A549 (cell line): ENCODE results near the gene LMF1. TPM values are rescaled to one million over a fixed set of nuclear protein-coding genes. Genes with fewer than 3 reads are reported as not detected.
A peak's percentile ranks its signal among the peaks of the same experiment; 100 is the strongest.

Experiments
- ATAC-seq, 2 experiments: fragments of 200-7000 bp in 1 of 2; fragments of >200 bp in 1 of 2; cut with Nextera tagmentation in 1 of 2; cut with Tn5 transposase in 1 of 2; 3 replicates each; pipeline versions ENCODE4 v1.8.0 to v1.9.1; 2018 to 2020; ENCODE audit warnings: mild to moderate bottlenecking in 1 of 2, moderate library complexity in 1 of 2
- CTCF ChIA-PET: fragments of 300-600 bp; sonication (Branson Sonifier 250); formaldehyde crosslinking; extraction: SDS; loops from one replicate; lab custom pipeline; 2021; ENCODE audit warnings: antibody characterized with exemption, inconsistent platforms; lab: Yijun Ruan, JAX
- POLR2A ChIA-PET: fragments of 350-600 bp; formaldehyde crosslinking; extraction: SDS; loops from one replicate; lab custom pipeline; 2021; ENCODE audit warnings: antibody characterized with exemption, inconsistent platforms; lab: Yijun Ruan, JAX
- DNase-seq, 2 experiments: peaks; one replicate each; pipeline versions ENCODE4 v3.0.0 to v3.0.0-alpha.2; 2011 to 2016; ENCODE audit warnings: low read depth in 1 of 2, low spot score in 1 of 2
- FAIRE-seq: peaks from 2 replicates; lab custom pipeline; 2011; peaks lifted over from hg19 to GRCh38; lab: Jason Lieb, UNC
- H3K27ac ChIP-seq, 2 experiments: fragments of >200 bp; sonication (Bioruptor Twin); formaldehyde crosslinking; 3 replicates each; pipeline ENCODE4 v1.5.1; 2016 to 2017
- H3K4me1 ChIP-seq: fragments of >200 bp; sonication (Bioruptor Twin); formaldehyde crosslinking; 3 replicates; pipeline ENCODE4 v1.6.1; 2016
- H3K4me2 ChIP-seq: fragments of >200 bp; sonication (Bioruptor Twin); formaldehyde crosslinking; 3 replicates; pipeline ENCODE4 v1.6.1; 2016
- H3K4me3 ChIP-seq: fragments of >200 bp; sonication (Bioruptor Twin); formaldehyde crosslinking; 3 replicates; pipeline ENCODE4 v1.5.1; 2016
- H3K9me3 ChIP-seq: fragments of >200 bp; sonication (Bioruptor Twin); formaldehyde crosslinking; 3 replicates; pipeline ENCODE4 v1.6.1; 2016
- BCL3 ChIP-seq: fragments of >200 bp; sonication (Bioruptor Twin); formaldehyde crosslinking; IDR thresholded peaks from 3 replicates; pipeline ENCODE4 v1.6.1; 2016
- CHD2 ChIP-seq: fragments of 150-350 bp; IDR thresholded peaks from 2 replicates; pipeline ENCODE4 v1.6.1; 2014; ENCODE audit warnings: low read length; ENCODE audit not compliant: partially characterized antibody
- CHD4 ChIP-seq: fragments of 200-600 bp; sonication (generic); IDR thresholded peaks from 2 replicates; pipeline ENCODE4 v1.6.1; 2016; ENCODE audit warnings: antibody characterized with exemption, mild to moderate bottlenecking, borderline replicate concordance
- EHMT2 ChIP-seq: fragments of 200-600 bp; sonication (generic); IDR thresholded peaks from 2 replicates; pipeline ENCODE4 v1.6.1; 2016; ENCODE audit warnings: antibody characterized with exemption, low read depth, mild to moderate bottlenecking, moderate library complexity
- EP300 ChIP-seq, 2 experiments: fragments of >200 bp; sonication (Bioruptor Twin); formaldehyde crosslinking; IDR thresholded peaks; 2 replicates in 1 of 2; 3 replicates in 1 of 2; pipeline ENCODE4 v1.6.1; 2016 to 2017
- ESRRA ChIP-seq: fragments of 150-350 bp; IDR thresholded peaks from 2 replicates; pipeline ENCODE4 v1.6.1; 2014; ENCODE audit warnings: mild to moderate bottlenecking, low read length, borderline replicate concordance
- FOXS1 ChIP-seq: fragments of 250-450 bp; sonication (Bioruptor Pico); IDR thresholded peaks from 2 replicates; pipeline ENCODE4 v1.5.0; 2020; ENCODE audit warnings: mild to moderate bottlenecking, moderate library complexity
- HDAC2 ChIP-seq: fragments of 200-600 bp; sonication (generic); IDR thresholded peaks from 2 replicates; pipeline ENCODE4 v1.6.1; 2016
- HOXB13 ChIP-seq: fragments of 250-450 bp; sonication (Bioruptor Pico); IDR thresholded peaks from 2 replicates; pipeline ENCODE4 v1.5.0; 2020; ENCODE audit warnings: low read depth, mild to moderate bottlenecking, moderate library complexity
- HOXB5 ChIP-seq: fragments of 250-450 bp; sonication (Bioruptor Pico); IDR thresholded peaks from 2 replicates; pipeline ENCODE4 v1.5.0; 2020; ENCODE audit warnings: mild to moderate bottlenecking, moderate library complexity
- MAFK ChIP-seq: fragments of 450-650 bp; IDR thresholded peaks from 2 replicates; pipeline ENCODE4 v1.6.1; 2014; ENCODE audit not compliant: partially characterized antibody
- NPAS2 ChIP-seq: fragments of 250-450 bp; sonication (Bioruptor Pico); IDR thresholded peaks from 2 replicates; pipeline ENCODE4 v1.8.0; 2022; ENCODE audit warnings: mild to moderate bottlenecking, moderate library complexity, borderline replicate concordance
- POLR2AphosphoS2 ChIP-seq: conservative IDR thresholded peaks from 2 replicates; pipeline ENCODE4 v1.6.1; 2012; ENCODE audit warnings: low read length, improper control_type of control experiment, inconsistent platforms
- RAD21 ChIP-seq, 2 experiments: fragments of >200 bp in 1 of 2; sonication (Bioruptor Twin) in 1 of 2; formaldehyde crosslinking in 1 of 2; IDR thresholded peaks in 1 of 2; conservative IDR thresholded peaks in 1 of 2; 2 replicates in 1 of 2; 3 replicates in 1 of 2; pipeline ENCODE4 v1.6.1; 2012 to 2018; ENCODE audit warnings: inconsistent platforms in 1 of 2
- RARB ChIP-seq: fragments of 250-450 bp; sonication (Bioruptor Pico); IDR thresholded peaks from 2 replicates; pipeline ENCODE4 v1.8.0; 2021; ENCODE audit warnings: mild to moderate bottlenecking, moderate library complexity
- RFX5 ChIP-seq: fragments of 450-650 bp; IDR thresholded peaks from 2 replicates; pipeline ENCODE4 v1.7.1; 2014; ENCODE audit warnings: antibody characterized with exemption, mild to moderate bottlenecking, moderate library complexity
- SMC3 ChIP-seq: fragments of >200 bp; sonication (Bioruptor Twin); formaldehyde crosslinking; IDR thresholded peaks from 3 replicates; pipeline ENCODE4 v1.6.1; 2018; ENCODE audit warnings: inconsistent platforms
- SREBF2 ChIP-seq: fragments of 450-650 bp; IDR thresholded peaks from 2 replicates; pipeline ENCODE4 v1.6.1; 2014; ENCODE audit warnings: mild to moderate bottlenecking, moderate library complexity
- USF2 ChIP-seq: fragments of 450-650 bp; IDR thresholded peaks from 2 replicates; pipeline ENCODE4 v1.6.1; 2014; ENCODE audit warnings: antibody characterized with exemption
- ZSCAN20 ChIP-seq: fragments of 250-450 bp; sonication (Bioruptor Pico); IDR thresholded peaks from 2 replicates; pipeline ENCODE4 v1.8.0; 2022; ENCODE audit warnings: mild to moderate bottlenecking, moderate library complexity
- WGBS: methylation state at CpG from one replicate; pipeline ENCODE4 v1.1.6; 2017; ENCODE audit errors: missing lambda C conversion rate; 5-methylcytosine and 5-hydroxymethylcytosine counted together
- polyA plus RNA-seq, 4 experiments: library from polyadenylated mRNA; depleted of rRNA in 3 of 4; stranded (reverse); fragments of >200 nt; fragmentation: RNase III in 1 of 4; extraction: RNeasy Plus Mini Kit Qiagen cat#74134 plus additional on column Dnase treatment in 1 of 4; gene quantifications; 2 replicates in 3 of 4; 3 replicates in 1 of 4; pipeline ENCODE4 v1.2.3, GENCODE V29; 2011 to 2017
- TF ChIP-seq, protein P1 (sequence below): fragments of >200 bp; sonication (Bioruptor Twin); formaldehyde crosslinking; IDR thresholded peaks from 3 replicates; pipeline ENCODE4 v1.5.1; 2016
- TF ChIP-seq, protein P2 (sequence below): fragments of >200 bp; sonication (Bioruptor Twin); formaldehyde crosslinking; IDR thresholded peaks from 2 replicates; pipeline ENCODE4 v1.6.1; 2016
- TF ChIP-seq, protein P3 (sequence below): fragments of 150-350 bp; IDR thresholded peaks from 2 replicates; pipeline ENCODE4 v1.6.1; 2014; ENCODE audit warnings: low read depth, mild to moderate bottlenecking, low read length

Gene LMF1
- polyA plus RNA-seq, 2 of the 4 experiments (the other 2 are of a cell fraction): 8.8 to 10.9 TPM

- Histone ChIP-seq H3K9me3 (no peaks in the 10 kb centered on the region), H3K4me3 (no peak overlapping the region), H3K27ac (no peak overlapping the region), H3K4me1 (no peaks in the 10 kb centered on the region), H3K4me2 (no peak overlapping the region)
- ATAC-seq (no peak), FAIRE-seq (no peak), DNase-seq (no peak)
- ChIA-PET POLR2A (no interaction called here), CTCF (interaction anchor here (1.3 kb wide), 1 partner anchor 66 kb away, joined by 3 read pairs; no protein-coding TSS in a partner anchor)
- TF ChIP-seq CHD4: no peak
- no peak for TF ChIP-seq CHD2
- TF ChIP-seq MAFK: no peak
- no peak for TF ChIP-seq SMC3
- TF ChIP-seq RARB (CRISPR knock-in tag): no peak
- TF ChIP-seq HOXB13: no peak
- TF ChIP-seq HOXB5 (CRISPR knock-in tag): no peak
- TF ChIP-seq, protein P1, sequence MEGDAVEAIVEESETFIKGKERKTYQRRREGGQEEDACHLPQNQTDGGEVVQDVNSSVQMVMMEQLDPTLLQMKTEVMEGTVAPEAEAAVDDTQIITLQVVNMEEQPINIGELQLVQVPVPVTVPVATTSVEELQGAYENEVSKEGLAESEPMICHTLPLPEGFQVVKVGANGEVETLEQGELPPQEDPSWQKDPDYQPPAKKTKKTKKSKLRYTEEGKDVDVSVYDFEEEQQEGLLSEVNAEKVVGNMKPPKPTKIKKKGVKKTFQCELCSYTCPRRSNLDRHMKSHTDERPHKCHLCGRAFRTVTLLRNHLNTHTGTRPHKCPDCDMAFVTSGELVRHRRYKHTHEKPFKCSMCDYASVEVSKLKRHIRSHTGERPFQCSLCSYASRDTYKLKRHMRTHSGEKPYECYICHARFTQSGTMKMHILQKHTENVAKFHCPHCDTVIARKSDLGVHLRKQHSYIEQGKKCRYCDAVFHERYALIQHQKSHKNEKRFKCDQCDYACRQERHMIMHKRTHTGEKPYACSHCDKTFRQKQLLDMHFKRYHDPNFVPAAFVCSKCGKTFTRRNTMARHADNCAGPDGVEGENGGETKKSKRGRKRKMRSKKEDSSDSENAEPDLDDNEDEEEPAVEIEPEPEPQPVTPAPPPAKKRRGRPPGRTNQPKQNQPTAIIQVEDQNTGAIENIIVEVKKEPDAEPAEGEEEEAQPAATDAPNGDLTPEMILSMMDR: no peak
- WGBS: 61% methylated on average over 9 of the region's 11 CpGs
Measured at GRCh38 chr16:991345-991744, 20.6 kb upstream of the LMF1 start.

- DNase-seq: no peak
- WGBS: 72% methylated on average over 20 of the region's 41 CpGs
- CTCF ChIA-PET: interaction anchor here (1.3 kb wide), 1 partner anchor 67 kb away, joined by 3 read pairs; no protein-coding TSS in a partner anchor
- Histone ChIP-seq H3K9me3 (no peaks in the 10 kb centered on the region), H3K4me2 (no peak overlapping the region), H3K27ac (no peak overlapping the region), H3K4me3 (no peak overlapping the region), H3K4me1 (no peaks in the 10 kb centered on the region)
- no peak for FAIRE-seq
- ATAC-seq: no peak
- TF ChIP-seq POLR2AphosphoS2: no peak
- TF ChIP-seq, protein P2, sequence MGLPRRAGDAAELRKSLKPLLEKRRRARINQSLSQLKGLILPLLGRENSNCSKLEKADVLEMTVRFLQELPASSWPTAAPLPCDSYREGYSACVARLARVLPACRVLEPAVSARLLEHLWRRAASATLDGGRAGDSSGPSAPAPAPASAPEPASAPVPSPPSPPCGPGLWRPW: no peak
- TF ChIP-seq RAD21 (conservative IDR thresholded peaks at IDR 0.05 in 1 of 2, IDR thresholded peaks at IDR 0.05 in 1 of 2): no peak
- TF ChIP-seq SREBF2: no peak
- POLR2A ChIA-PET: no interaction called here
Measured at GRCh38 chr16:990516-991291, 19.9 kb upstream of the LMF1 start.

GRCh38 chr16:989354-989814 is 18.6 kb upstream of the LMF1 start:
- FAIRE-seq (no peak), DNase-seq (no peak), ATAC-seq (peak in 1 of 2 experiments; percentile 29; a peak in 3 of 6 replicates)
- Histone ChIP-seq H3K9me3 (no peaks in the 10 kb centered on the region), H3K4me2 (no peak overlapping the region), H3K4me1 (no peaks in the 10 kb centered on the region), H3K27ac (no peak overlapping the region), H3K4me3 (no peak overlapping the region)
- TF ChIP-seq CHD4 (no peak), ZSCAN20 (CRISPR knock-in tag) (no peak), ESRRA (no peak), EHMT2 (no peak), BCL3 (no peak), RFX5 (no peak), FOXS1 (no peak), USF2 (no peak), HDAC2 (no peak), SREBF2 (no peak), EP300 (IDR thresholded peaks at IDR 0.05) (no peak), HOXB5 (CRISPR knock-in tag) (no peak), NPAS2 (CRISPR knock-in tag) (no peak), RAD21 (conservative IDR thresholded peaks at IDR 0.05 in 1 of 2, IDR thresholded peaks at IDR 0.05 in 1 of 2) (no peak)
- TF ChIP-seq, protein P3, sequence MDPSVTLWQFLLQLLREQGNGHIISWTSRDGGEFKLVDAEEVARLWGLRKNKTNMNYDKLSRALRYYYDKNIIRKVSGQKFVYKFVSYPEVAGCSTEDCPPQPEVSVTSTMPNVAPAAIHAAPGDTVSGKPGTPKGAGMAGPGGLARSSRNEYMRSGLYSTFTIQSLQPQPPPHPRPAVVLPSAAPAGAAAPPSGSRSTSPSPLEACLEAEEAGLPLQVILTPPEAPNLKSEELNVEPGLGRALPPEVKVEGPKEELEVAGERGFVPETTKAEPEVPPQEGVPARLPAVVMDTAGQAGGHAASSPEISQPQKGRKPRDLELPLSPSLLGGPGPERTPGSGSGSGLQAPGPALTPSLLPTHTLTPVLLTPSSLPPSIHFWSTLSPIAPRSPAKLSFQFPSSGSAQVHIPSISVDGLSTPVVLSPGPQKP: no peak
- POLR2A ChIA-PET: no interaction called here
- WGBS: 77% methylated on average over 6 of the region's 11 CpGs
- CTCF ChIA-PET: interaction anchor here (0.7 to 1.0 kb wide), 3 partner anchors 11 to 18 kb away, joined by 3 read pairs; no protein-coding TSS in a partner anchor
